Heart left ventricle (tissue), 13 donors: ENCODE results near the gene SMAD3.

ENCODE experiments used
- POLR2A ChIP-seq, 2 donors: fragments of 450-650 bp; IDR thresholded peaks; one replicate each; pipeline ENCODE4 v1.6.1; 2017; ENCODE audit warnings: antibody characterized with exemption in 2 of 2, mild to moderate bottlenecking in 2 of 2, moderate library complexity in 2 of 2
- TF ChIP-seq, protein P1 (sequence below), 12 donors: fragments of 200-600 bp; sonication (generic) in 4 of 12; IDR thresholded peaks; one replicate each; pipeline versions ENCODE4 v1.5.0 to v1.8.0; 2018 to 2022; ENCODE audit warnings: antibody characterized with exemption in 12 of 12, mild to moderate bottlenecking in 5 of 12
- donor health status: ischemic (EF 13 %, LVEDD 7.1; RV severe dilation, severe dysfunction).
- donor health status: DM: no; HTN: yes; CAD: no.
- donor health status: DM: no; HTN: no; CAD: no.
- donor health status: ischemic (EF 25% LVEDD 6.9; RV normal size, moderate dysfunction).
- donor health status: ischemic (EF 25% LVEDD 5.7; RV mildly dilated, moderate dysfunction).
- donor health status: ischemic (EF 35%, LVEDD 5.7; RV mildly dilated, moderate dysfunction).
- donor health status: nonischemic (EF 11% LVEDD 7.7; RV severe dilation, severe dysfunction).
- donor health status: DM: yes; HTN: yes; CAD: no.
- donor health status: PGD.
- donor health status: ischemic (EF 29% LVEDD 5.4; RV normal size, mild dysfunction).
- donor health status: nonischemic (EF 23%, LVEDD 6.1; RV moderate dilation, normal function).

DNA sequence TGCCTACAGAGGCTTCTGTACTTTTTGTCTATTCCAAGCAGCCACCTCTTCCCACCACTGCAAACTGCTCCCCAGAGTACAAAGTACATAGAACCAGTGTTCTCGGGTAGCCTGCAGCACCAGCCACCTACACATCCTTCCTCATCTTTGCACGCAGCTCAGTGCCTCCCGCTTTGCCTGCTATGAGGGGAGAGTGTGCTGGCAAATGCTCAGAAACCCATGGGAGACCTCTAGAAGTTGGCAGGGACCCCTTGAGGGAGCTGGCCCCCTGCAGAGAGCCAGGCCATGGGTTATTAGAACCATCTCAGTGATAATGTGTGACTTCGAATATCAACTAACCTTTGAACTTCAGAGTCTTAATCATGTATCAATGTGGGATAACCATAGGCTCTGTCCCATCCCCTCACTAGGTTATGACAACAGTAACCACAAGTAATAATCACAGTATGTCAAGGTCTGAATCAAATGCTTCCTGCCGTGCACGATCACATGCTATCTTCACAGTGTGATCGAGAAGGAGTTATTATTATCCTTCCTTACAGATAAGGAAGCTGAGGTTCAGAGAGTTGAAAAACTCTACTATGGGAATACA, 22.8 kb upstream of the SMAD3 start:
- no peak for TF ChIP-seq POLR2A (IDR thresholded peaks at IDR 0.05)
- TF ChIP-seq, protein P1, sequence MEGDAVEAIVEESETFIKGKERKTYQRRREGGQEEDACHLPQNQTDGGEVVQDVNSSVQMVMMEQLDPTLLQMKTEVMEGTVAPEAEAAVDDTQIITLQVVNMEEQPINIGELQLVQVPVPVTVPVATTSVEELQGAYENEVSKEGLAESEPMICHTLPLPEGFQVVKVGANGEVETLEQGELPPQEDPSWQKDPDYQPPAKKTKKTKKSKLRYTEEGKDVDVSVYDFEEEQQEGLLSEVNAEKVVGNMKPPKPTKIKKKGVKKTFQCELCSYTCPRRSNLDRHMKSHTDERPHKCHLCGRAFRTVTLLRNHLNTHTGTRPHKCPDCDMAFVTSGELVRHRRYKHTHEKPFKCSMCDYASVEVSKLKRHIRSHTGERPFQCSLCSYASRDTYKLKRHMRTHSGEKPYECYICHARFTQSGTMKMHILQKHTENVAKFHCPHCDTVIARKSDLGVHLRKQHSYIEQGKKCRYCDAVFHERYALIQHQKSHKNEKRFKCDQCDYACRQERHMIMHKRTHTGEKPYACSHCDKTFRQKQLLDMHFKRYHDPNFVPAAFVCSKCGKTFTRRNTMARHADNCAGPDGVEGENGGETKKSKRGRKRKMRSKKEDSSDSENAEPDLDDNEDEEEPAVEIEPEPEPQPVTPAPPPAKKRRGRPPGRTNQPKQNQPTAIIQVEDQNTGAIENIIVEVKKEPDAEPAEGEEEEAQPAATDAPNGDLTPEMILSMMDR (IDR thresholded peaks at IDR 0.05) = no peak
